ENCODE results near the gene TM4SF4.

The TM4SF4 gene

DNA sequence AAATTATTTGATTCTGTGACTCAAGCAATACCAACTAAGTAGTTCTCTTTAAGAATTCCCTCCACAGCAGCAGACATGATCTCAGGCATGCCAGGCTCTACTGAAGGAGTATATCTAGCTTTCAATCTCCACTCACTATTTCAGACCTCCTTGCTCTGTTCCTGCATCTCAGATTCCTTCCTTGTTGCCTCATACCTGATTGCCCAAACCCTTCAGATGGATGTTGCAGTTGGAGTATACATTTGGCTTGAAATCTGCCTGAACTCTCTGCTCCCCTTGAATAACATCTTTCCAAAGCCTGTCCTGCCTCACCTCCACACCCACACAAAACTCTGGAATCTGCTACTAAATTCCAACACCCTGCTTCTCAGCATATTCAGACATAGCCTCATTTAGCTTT lies 19.8 kb upstream of the TM4SF4 start:
- in situ Hi-C loops (cut with HindIII; ENCODE audit: low sequenced_read_pairs), result loop anchor here (5.0 kb wide), 1 partner anchor 42 kb away; no protein-coding TSS in a partner anchor

DNA sequence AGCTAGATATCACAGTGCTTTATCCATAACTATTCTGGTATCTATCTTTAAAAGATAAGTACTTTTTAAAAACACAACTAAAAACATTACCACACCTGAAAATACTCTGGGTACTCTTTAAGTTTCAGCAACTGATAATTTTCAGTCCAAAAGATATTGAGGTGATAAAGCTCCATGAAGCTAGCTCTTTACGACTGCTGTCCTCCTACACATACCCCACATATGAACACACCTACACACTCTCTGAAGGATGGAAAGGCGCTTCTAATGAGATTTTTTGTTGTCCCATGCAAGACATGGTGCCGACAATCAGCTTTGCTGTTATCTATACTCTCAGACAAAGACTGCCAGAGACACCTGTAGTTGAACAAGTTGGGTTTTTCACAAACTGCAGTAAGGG lies 19.1 kb upstream of the TM4SF4 start:
- in situ Hi-C loops (cut with HindIII; ENCODE audit: low sequenced_read_pairs), result loop anchor here (5.0 kb wide), 1 partner anchor 43 kb away; no protein-coding TSS in a partner anchor

DNA sequence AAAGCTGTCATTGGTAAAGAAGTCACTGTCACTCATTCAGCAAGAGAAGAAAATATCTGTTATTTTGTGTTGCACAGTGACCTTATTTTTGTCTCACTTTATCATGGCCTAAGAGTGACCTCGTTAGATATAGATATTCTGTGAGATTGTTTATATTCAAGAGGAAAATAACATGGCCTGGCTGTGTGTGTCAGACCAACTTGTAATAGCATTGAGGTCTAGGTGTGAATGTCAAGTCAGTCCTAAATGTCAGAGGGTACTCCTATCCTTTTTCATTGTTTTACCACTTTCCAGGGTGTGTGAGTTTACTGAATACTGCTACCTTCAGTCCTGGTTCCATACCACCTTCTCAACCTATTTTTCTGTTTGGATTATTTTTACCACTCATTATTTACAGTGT lies 18.5 kb upstream of the TM4SF4 start:
- in situ Hi-C loops (cut with HindIII; ENCODE audit: low sequenced_read_pairs), result loop anchor here (5.0 kb wide), 1 partner anchor 44 kb away; no protein-coding TSS in a partner anchor

DNA sequence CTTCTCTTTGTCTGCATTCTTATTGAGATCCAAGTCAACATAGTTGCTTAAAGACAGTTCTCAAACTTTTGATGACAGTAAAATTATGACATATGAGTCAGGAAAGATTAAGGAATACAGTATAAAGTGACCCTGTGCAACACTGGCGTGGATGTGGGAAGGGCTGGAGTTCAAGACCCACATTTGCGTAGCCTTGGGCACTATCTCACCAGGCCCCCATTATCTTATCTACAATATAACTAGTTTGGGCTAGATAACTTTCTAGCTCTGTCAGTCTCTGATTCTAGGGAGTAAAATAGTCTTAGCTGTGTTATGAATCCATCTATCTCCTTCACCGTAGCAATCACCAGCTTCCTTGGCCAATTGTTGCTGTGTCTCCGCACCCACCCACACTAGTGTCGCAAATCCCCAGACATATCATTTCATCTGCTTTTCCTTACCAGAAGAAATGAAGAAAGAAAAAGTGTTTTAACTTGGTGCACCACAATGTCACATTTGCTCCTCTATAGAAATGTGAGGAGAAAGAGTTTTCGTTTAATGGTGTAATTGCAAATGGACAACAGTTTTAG lies 14.9 kb upstream of the TM4SF4 start:
- in situ Hi-C loops (cut with HindIII; ENCODE audit: low sequenced_read_pairs), result loop anchor here (5.0 to 10.0 kb wide), 3 partner anchors 47 to 105 kb away; no protein-coding TSS in a partner anchor

DNA sequence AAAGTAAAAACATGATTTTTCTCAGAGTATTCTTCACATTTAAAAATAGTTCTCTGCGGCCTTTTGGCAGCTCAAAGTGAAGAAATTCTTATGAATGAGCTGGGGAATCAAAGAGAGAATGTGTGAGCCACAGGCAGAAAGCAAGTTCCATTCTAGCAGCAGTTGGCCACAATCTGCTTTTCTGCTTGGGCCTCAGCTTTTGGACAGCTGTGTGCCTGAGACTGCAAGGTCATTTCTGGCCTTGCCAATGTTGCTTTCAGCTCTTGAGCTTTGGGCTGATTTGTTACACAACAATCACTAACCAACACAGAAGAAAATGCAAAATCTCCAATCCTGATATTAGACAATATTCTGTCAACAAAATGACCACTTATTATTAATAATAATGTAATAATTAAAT lies 14.4 kb upstream of the TM4SF4 start:
- in situ Hi-C loops (cut with HindIII; ENCODE audit: low sequenced_read_pairs), result loop anchor here (10.0 kb wide), 2 partner anchors 65 to 105 kb away; no protein-coding TSS in a partner anchor

DNA sequence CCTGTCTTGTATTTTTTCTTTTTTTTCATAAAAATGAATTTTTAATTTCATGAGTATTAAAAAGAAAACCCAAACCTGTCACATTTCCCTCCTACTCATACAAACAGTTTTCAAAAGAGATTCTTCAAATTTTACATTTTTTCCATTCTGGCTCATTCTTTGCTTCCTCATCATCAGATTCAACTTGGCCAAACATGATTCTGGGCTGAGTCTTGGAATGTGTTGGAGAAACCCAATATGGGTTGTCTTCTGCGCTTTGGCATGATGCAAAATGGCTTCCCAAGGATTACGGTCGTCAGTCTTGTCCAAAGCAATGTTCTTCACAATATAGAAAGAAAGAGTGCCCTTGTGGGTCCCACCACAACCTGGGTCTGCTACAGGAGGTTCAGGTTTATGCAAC lies 12.4 kb upstream of the TM4SF4 start:
- in situ Hi-C loops (cut with HindIII; ENCODE audit: low sequenced_read_pairs), result loop anchor here (10.0 kb wide), 2 partner anchors 63 to 107 kb away; no protein-coding TSS in a partner anchor

DNA sequence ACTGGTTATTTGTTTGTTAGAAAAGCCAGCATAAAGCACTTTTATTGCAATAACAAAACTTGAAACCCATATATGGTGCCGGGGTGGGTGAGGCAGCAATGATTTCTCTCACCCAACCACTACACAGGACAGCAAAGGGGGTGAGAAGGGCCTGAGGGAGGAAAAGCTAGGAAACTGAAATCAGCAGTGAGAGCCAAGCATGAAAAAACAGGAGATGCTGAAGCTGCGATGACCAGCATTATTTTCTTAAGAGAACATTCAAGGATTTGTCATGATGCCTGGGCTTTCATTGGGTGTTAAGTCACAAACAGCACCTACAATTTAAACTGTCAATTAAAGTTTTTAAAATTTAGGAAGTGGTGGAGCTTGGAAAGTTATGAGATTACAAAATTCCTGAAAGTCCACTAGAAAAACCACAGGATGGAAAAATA lies 11.9 kb upstream of the TM4SF4 start:
- in situ Hi-C loops (cut with HindIII; ENCODE audit: low sequenced_read_pairs), result loop anchor here (10.0 kb wide), 2 partner anchors 62 to 108 kb away; no protein-coding TSS in a partner anchor

DNA sequence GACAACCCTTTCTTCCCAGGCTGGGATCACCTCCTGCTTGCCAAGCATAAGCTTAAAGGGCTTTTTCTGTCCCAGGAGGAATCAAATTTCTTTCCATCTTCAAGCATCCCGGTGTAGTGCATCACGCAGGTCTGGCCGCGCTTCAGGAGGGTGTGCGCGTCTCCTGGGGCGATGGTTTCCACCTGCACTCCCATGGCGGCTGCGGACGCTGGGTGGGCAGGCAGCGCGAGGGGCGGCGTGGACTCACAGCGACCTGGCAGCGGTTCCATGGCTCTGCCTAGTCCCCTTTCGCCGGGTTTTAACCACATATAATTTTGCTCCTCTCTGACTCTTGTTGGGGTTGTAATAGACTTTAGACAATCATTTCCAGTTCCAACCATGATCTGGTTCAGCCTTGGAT lies 10.6 kb upstream of the TM4SF4 start:
- in situ Hi-C loops (cut with HindIII; ENCODE audit: low sequenced_read_pairs), result loop anchor here (10.0 kb wide), 2 partner anchors 61 to 109 kb away; no protein-coding TSS in a partner anchor

DNA sequence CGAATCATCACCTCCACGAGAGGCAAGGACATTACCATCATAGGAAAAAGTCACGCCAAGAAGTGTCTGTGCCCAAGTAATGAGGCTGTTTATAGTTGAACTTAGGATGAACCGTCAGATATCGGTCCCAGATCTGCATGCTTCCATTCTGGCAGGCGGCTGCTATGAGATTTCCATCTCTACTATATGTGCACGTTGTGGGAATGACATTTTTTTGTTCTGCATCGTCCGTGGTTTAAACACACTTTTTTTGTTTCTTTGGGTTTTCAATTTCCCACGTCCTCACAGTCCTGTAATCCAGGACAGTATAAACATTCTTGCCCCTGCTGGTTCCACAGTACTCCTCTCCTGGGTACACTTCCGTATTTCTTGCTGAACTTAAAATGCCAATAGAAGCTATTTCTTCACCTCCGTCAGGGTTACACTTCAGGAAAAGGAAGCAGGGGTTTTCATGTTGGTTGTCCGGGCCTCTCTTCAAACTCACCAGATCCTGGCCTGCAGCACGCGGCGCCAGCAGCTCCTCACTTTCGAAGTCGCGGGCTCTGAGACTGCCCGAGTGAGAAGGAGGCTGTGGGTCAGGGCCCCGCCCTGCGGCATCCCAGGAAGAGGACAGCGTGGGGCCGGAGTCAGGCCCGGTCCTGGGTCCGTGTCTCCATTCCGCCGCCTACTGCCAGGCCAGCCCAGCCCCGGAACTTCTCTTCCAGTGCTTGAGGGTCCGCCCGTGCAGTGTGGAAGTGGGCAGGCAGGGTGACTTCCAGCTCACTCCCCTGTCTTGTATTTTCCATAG lies 9.8 kb upstream of the TM4SF4 start:
- in situ Hi-C loops (cut with HindIII; ENCODE audit: low sequenced_read_pairs), result loop anchor here (10.0 kb wide), 2 partner anchors 60 to 110 kb away; no protein-coding TSS in a partner anchor

DNA sequence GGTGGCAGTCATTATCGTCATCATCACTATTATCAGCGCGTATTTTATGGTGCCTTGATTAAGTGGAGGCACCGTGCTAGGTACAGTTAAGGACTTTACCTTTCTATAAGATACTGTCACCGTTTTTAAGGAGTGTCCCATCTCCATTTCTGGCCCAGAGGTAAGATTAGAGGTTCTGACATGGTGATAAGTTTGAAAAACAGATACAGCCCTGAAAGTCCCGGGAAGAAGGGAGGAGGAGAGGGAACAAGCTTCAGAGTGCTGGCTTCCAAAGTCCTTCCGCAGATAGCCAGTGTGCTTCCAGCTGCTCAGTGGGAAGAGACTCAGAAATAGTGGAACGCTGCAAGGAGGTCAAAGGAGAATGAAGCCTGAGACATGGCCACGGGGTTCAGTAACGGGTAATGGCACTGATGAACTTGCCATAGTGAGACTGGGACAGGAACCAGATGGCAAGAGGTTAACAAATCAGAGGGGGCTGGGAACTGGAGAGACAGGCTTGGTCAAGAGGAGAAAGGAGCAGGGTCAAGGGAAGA lies 9.1 kb upstream of the TM4SF4 start:
- in situ Hi-C loops (cut with HindIII; ENCODE audit: low sequenced_read_pairs), result loop anchor here (10.0 kb wide), 2 partner anchors 59 to 111 kb away; no protein-coding TSS in a partner anchor

DNA sequence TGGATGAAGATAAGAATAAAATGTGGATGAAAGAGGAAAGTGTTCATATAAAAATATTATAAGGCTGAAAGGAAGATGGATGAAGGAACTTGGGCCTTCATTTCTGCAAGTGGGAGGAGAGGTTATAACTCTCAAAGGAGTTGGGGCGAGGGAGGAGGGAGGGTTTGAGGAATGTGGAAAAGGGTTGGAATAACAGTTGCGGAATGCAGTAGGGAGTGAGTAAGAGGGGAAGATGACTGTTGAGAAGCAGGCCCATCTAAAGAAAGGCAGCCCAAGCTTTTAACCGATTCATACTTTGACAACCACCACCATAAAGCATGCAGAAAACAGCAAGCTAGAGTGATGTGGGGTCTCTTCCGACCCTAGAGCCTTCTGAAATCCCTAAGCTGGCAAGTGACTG lies 8.3 kb upstream of the TM4SF4 start:
- in situ Hi-C loops (cut with HindIII; ENCODE audit: low sequenced_read_pairs), result loop anchor here (10.0 kb wide), 2 partner anchors 59 to 111 kb away; no protein-coding TSS in a partner anchor

DNA sequence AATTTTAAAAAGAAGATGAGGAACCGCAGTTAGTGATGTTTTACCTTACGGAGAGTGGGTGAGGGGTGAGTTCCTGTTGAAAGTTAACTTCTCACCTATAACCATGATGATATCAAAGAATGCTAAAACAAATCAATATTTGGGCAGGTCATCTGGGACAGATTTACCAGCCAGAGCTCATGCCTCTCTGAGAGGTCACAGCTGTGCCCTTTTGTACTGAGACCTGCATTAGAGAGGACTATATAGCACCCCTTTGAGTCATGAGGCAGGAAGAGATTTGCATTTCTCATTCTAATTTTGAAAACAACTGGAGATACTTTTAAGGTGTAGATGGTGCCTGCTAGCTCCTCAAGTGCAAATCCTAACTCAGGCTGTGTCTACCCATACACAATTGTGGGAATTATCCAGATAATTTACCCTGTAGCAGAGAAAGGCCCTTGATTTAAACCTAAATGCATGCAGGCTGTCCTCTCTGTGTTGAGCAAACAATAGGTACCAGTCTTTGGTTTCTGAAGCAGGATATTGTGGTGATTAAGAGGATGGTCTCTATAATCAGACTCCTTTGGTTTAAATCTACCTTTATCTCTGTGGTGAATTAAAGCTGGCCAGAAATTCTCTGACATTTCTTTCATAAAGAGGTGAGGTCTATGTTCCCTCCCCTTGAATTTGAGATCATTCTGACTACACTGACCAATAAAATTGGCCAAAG lies 5.8 kb upstream of the TM4SF4 start:
- in situ Hi-C loops (cut with HindIII; ENCODE audit: low sequenced_read_pairs), result loop anchor here (10.0 kb wide), 2 partner anchors 56 to 114 kb away; no protein-coding TSS in a partner anchor

DNA sequence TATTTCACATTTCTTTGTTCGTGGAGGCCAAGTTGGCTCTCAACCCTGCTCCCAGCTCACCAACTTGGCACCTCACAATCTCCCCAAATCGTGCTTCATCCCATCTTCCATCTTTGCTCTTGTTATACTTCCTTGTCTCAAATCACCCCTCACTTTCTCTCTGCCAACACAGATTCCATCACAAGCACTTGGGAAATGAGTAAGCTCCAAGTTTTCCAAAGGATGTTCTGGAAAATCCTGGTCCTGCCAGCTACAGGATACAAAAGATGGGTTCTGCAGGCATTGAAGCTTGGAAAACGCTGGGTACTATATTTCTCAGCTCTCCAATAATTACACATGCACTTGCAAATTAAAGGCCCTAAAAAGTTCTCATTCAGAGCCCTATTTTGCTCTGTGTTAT lies 4.1 kb upstream of the TM4SF4 start:
- in situ Hi-C loops (cut with HindIII; ENCODE audit: low sequenced_read_pairs), result no loop called here

DNA sequence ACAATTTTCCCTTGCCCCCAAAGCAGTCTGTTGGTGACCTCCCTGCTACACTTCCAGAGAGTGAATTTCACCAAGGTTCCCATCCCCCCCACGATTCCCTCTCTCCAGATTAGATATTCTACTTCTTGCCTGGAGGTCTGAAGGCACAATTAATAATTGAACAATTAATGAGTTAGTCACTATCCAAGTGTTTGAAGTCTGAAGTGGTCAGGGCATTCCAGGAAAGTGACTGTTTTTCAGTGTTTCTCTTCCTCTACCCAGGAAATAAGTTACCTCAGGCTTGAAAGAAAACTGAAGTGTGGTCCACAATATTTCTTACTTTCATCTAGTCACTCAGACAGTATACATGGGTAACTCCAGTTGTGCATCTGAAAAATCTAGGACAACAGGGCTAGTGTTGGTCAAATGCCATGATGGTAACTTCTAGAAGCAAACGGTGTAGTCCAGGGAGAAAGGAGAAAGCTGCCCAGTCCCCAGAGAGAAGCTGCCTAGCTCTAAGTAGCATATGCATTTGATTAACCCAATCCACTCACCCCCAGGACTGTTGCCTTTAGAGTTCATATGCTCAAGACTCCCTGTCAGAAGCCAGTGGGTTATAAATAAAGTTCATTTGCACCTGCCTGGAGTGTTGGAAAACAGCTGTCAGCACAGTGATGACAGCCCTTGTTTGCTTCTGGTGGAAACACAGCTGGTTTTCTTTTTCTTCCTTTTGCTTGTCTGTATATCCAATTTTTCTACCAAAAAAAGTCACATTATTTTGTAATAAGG lies 2.3 kb upstream of the TM4SF4 start:
- in situ Hi-C loops (cut with HindIII; ENCODE audit: low sequenced_read_pairs), result no loop called here

DNA sequence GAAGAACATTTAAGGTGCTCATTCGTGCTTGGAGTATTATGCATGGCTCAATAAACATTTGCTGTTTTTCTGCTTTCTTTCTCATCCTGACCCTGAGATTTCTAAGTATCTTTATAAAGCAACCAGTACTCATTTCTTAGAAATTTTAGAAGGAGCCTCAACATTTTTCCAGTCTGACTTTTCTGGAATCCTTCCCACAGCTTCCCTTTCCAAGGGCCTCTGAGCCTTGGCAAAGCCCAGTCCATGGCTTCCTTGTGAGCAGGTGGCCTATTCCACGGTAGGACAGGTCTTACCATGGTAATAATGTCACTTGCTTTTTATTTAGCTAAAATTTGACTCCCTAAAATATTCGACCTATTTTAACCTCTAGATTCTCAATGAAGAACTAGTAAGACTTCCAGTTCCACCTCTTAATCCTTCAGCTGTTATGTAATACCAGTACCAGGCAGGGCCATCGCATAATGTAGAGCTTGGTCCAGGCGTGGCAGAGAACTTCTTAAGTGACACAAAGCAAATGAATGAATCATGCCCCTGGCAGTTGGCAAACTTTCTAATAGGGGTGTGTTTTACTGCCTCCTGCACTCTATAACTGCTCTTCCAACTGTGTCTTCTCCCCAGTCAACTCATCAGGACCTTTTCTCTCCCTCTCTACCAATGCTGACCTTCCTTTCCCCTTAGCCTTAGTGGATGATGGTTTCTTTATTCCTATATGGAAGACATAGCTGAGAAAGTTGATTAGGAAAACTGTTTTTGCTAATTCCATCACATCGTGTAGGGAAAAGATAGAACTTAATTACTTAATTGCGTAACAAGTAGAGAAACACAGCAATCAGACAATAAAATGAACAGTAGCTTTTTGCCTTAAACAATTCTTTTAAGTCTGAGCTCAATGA lies 894 bp upstream of the TM4SF4 start:
- in situ Hi-C loops (cut with HindIII; ENCODE audit: low sequenced_read_pairs), result no loop called here

DNA sequence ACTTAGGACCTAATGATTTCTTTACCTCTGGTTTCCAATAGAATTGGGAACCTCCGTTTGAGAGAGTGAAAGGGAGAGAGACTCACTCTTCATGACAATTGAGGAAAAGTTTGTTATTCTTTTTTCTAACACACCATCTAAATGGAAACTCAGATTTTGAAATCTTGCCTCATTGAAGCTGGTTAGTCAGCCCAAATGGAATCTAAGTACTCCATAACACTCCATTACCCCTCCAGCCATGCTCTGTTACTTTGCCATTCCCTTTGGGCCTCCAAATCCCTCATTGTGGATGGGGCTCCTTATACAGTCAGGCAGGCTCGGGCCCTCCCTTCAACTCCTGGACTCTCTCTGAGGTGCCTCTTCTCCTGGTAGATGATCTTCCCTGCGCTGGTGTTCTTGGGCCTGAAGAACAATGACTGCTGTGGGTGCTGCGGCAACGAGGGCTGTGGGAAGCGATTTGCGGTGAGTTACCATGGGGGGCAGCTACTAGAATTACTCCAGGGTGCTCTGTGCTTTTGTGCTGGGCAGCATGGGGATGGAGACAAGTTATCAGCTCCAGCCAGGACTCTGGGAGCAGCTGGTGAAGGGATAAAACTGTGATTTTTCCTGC lies 1.1 kb downstream of the TM4SF4 start:
- in situ Hi-C loops (cut with HindIII; ENCODE audit: low sequenced_read_pairs), result no loop called here

DNA sequence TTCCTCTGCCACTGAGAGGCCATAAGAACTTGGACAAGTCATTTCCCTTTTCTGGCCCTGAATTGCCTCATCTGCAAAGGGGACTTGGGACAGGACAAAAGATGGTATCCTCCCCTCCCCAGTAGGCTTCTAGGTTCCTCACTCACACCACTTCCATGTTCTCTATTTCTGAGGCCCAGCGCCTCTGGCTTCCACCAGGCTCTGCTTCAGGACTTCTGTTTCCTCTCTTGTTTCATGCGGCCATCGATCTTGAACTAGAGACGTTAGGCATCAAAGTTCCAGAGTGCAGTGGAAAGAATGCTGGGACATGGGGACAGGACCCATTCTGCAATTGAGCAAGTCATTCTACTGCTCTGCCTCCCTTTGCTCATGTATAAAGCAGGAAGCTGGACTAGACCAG lies 1.7 kb downstream of the TM4SF4 start:
- in situ Hi-C loops (cut with HindIII; ENCODE audit: low sequenced_read_pairs), result no loop called here

DNA sequence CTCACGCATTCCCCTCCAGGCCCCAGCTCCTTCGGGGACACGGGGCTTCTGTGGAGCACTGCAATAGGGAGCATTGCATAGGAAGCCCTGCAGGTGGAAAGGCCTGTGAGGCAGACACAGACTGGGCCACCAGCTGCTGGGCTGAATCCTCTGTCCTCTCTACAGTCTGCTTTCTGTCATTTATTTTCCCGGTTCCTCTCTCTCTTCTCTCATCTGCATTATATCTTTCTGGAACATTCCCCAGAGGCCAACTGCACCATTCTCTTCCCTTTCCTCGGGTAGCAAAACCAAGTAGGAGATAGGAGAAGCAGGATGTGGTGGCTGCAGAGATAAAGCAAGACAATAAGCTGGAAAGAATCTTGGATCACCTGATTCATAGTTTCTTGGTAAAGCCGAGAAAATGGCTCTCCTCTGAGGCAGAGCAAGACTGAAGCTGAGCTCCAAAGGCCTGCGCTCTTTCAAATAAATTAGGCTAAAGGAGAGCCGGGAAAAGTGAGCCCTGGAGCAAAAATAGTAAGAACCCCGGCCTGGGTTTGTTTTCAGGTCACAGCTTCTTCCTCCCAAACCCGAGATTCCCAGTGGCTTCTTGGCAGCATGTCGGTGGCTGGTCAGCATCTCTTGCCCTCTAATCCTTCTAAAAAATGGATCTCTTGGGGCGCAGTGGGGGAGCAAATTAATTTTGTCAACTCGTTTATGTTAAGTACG lies 5.3 kb downstream of the TM4SF4 start:
- in situ Hi-C loops (cut with HindIII; ENCODE audit: low sequenced_read_pairs), result no loop called here

All from endothelial cell of hepatic sinusoid (primary cell).